HL-60 (cell line): ENCODE measurements around the gene HES4.

Experiments
- DNase-seq, 2 experiments: peaks; one replicate each; pipeline ENCODE4 v3.0.0-alpha.2; 2010 to 2020; ENCODE audit warnings: low read depth in 1 of 2, low spot score in 1 of 2
- H3K27ac ChIP-seq: fragments of 250-450 bp; sonication (Bioruptor Pico); replicated peaks from 2 replicates; pipeline ENCODE4 v1.5.1; 2020; ENCODE audit warnings: mild to moderate bottlenecking, moderate library complexity
- H3K27me3 ChIP-seq: fragments of 250-450 bp; sonication (Bioruptor Pico); 2 replicates; pipeline ENCODE4 v1.5.1; 2021; ENCODE audit warnings: mild to moderate bottlenecking, moderate library complexity; ENCODE audit not compliant: insufficient read depth, poor library complexity, severe bottlenecking
- H3K4me3 ChIP-seq: replicated peaks from 2 replicates; pipeline ENCODE4 v1.5.1; 2011; ENCODE audit warnings: mild to moderate bottlenecking, control low read depth, low read length; ENCODE audit not compliant: insufficient read depth
- GABPA ChIP-seq: IDR thresholded peaks from 2 replicates; pipeline ENCODE4 v1.6.1; 2012; ENCODE audit warnings: low read depth
- POLR2AphosphoS5 ChIP-seq: IDR thresholded peaks from 2 replicates; pipeline ENCODE4 v1.6.1; 2012; ENCODE audit warnings: low read depth
- REST ChIP-seq: IDR thresholded peaks from 2 replicates; pipeline ENCODE4 v1.6.1; 2012; ENCODE audit warnings: low read depth; ENCODE audit not compliant: insufficient replicate concordance
- SPI1 ChIP-seq: IDR thresholded peaks from 2 replicates; pipeline ENCODE4 v1.6.1; 2012; ENCODE audit warnings: low read depth, mild to moderate bottlenecking, borderline replicate concordance
- TF ChIP-seq, protein P1 (sequence below): IDR thresholded peaks from one replicate; pipeline ENCODE4 v1.5.1; 2011; ENCODE audit warnings: low read length, control low read depth, inconsistent platforms; ENCODE audit not compliant: insufficient read depth

Gene HES4

GRCh38 chr1:1037366-1038327 lies 37.8 kb upstream of the HES4 start:
- DNase-seq = no peak
- TF ChIP-seq REST = no peak
- TF ChIP-seq GABPA = no peak
- no peak for TF ChIP-seq SPI1
- no peak for TF ChIP-seq POLR2AphosphoS5
- TF ChIP-seq, protein P1, sequence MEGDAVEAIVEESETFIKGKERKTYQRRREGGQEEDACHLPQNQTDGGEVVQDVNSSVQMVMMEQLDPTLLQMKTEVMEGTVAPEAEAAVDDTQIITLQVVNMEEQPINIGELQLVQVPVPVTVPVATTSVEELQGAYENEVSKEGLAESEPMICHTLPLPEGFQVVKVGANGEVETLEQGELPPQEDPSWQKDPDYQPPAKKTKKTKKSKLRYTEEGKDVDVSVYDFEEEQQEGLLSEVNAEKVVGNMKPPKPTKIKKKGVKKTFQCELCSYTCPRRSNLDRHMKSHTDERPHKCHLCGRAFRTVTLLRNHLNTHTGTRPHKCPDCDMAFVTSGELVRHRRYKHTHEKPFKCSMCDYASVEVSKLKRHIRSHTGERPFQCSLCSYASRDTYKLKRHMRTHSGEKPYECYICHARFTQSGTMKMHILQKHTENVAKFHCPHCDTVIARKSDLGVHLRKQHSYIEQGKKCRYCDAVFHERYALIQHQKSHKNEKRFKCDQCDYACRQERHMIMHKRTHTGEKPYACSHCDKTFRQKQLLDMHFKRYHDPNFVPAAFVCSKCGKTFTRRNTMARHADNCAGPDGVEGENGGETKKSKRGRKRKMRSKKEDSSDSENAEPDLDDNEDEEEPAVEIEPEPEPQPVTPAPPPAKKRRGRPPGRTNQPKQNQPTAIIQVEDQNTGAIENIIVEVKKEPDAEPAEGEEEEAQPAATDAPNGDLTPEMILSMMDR = no peak
- Histone ChIP-seq H3K4me3 (no peak overlapping the region), H3K27ac (no peak overlapping the region), H3K27me3 (peaks cover 25% of the 10 kb centered on the region)

DNA sequence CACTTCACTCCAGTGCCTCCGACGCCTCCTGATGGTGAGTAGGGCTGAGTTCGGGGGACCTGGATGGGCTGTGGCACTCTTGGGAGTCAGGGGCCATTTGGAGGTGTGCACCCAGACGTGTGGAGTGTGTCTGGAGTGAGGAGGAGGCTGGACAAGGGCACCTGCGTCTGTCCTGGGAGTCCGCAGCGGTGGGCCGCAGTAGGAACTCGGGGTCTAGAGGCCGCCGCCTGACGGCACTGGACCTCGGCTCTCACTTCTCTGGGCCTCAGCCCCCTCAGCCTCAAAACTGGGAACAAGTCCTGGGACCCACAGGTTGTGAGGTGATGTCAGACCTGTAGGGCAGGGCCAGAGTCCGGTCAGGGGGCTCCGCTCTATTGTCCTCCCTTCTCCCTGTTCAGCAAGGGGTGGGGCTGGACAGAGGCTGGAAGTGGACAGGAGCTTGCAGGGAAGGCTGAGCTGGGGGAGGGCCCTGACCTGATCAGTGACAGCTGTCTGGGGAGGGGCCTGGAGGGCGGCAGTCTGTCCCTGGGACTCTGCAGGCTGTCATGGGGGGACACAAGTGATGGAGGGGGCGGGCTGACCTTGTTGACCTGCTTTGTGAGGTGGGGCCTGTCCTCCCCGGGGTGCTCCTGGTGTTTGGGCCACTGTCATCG lies 35.5 kb upstream of the HES4 start:
- Histone ChIP-seq H3K27ac (no peak overlapping the region), H3K27me3 (peaks cover 33% of the 10 kb centered on the region), H3K4me3 (no peak overlapping the region)
- DNase-seq = no peak
- TF ChIP-seq POLR2AphosphoS5 = no peak
- peak; percentile 15 for TF ChIP-seq REST
- TF ChIP-seq, protein P1 = no peak
- TF ChIP-seq SPI1 = no peak
- TF ChIP-seq GABPA = no peak

- TF ChIP-seq GABPA (no peak), SPI1 (no peak)
- TF ChIP-seq, protein P1 = no peak
- no peak for DNase-seq
- peaks cover 25% of the 10 kb centered on the region for H3K27me3 ChIP-seq
- H3K4me3 ChIP-seq = no peak overlapping the region
- H3K27ac ChIP-seq = no peak overlapping the region
Measured at GRCh38 chr1:1034439-1034781, 34.5 kb upstream of the HES4 start.
